NCI-H82 treated with DMSO at 0.1 percent for 48 hours (cell line): ENCODE data around the gene SBK1.
"Not testable (repeated sequence)": the region's sequence is repeated elsewhere in the genome, so short reads cannot be mapped to it uniquely, and the experiment has no call there.

Experiments
- DNase-seq: peaks from one replicate; lab custom pipeline; 2025; ENCODE audit not compliant: unreplicated experiment; lab: John Stamatoyannopoulos, UW

Gene SBK1

DNA sequence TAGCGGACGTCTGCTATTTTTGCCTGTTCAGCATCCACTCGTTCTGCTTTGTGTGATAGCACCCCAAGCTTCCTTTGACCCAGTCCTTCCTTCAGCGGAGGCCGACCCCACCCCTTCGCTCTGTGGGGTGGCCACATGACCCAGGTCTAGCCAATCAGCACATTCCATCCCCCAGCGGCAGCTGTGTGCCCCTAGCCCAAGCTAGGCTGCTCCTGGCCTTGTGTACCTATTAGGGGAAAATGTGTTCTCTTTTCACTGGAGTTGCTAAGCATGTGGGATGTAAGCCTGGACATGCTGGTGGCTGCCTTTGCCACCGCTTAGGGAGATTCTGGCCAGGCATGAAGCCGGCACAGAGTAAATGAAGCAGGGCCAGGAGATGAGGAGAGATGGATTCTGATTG lies 37.9 kb downstream of the SBK1 start:
- peak; percentile 10 for DNase-seq

DNA sequence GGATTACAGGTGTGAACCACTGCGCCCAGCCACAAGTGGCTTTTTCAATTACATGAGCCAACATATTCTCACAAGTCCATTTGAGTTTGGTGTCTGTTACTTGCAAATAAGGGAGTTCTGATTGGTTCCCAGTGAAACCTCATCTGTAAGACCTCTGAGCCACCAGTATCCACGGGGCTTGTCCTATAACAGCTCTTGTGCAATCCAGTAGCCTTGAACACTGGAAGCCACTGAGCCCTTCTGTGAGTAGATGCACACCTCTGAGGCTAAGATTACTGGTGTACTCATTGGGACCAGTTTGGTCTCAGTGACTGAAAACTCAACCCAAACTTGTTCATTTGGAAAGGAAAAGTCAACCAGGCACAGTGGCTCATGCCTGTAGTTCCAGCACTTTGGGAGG lies 38.7 kb downstream of the SBK1 start:
- DNase-seq = not testable (repeated sequence)

DNA sequence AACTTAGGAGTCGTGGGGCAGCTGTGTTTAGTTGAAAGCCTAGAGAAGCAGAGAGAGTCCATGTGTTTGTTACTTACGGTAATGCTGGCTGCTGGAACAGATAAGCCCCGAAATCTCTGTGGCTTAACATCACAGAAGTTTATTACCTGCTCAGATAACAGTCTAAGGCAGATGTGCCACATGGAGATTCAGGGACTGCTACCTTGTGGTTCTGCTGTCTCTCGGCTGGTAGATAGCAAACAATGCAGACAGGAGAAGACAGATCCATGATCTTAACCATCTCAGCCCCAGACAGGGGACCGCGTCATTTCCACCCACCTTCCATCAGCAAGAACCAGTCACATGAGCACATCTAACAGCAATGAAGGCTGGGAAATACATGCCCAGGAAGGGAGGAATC lies 40.3 kb downstream of the SBK1 start:
- DNase-seq = not testable (repeated sequence)

DNA sequence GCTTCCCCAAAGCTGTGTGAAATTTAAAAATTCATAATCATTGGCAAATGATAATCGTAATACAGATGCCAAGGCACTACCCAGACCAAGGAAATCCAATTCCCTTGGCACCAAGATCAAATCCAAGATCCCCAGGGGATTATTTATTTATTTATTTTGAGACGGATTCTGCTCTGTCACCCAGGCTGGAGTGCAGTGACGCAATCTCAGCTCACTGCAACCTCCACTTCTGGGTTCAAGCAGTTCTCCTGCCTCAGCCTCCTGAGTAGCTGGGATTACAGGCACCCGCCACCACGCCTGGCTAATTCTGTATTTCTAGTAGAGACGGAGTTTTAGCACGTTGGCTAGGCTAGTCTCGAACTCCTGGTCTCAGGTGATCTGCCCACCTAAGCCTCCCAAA lies 43.4 kb downstream of the SBK1 start:
- not testable (repeated sequence) for DNase-seq

DNA sequence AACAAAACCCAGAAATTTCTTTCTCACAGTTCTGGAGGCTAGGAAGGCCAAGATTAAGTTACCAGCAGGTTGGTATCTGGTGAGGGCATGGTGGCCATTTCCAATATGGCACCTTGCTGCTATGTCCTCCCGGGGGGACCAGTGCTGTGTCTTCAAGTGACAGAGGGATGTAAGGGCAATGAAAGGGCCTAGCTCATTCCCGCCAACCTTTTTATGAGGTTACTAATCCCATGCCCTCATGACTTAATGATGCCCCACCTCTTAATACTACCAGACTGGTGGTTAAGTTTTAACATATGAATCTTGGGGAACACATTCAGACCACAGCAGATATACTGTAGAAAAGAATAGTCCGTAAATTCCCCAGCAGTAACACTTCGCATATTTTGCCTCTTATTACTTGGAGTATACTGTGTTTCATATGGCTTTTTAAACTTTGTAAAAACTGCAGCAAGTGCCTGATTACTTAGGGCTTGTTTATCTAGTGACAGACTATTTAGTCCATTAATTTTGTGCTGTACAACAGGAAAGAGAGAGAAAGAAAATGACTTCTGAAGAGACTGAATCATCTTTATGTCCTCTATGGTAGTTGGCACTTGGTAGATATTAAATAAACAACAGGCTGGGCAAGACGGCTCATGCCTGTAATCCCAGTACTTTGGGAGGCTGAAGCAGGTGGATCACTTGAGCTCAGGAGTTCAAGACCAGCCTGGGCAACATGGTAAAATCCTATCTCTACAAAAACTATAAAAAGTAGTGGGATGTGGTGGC lies 44.8 kb downstream of the SBK1 start:
- DNase-seq = not testable (repeated sequence)

DNA sequence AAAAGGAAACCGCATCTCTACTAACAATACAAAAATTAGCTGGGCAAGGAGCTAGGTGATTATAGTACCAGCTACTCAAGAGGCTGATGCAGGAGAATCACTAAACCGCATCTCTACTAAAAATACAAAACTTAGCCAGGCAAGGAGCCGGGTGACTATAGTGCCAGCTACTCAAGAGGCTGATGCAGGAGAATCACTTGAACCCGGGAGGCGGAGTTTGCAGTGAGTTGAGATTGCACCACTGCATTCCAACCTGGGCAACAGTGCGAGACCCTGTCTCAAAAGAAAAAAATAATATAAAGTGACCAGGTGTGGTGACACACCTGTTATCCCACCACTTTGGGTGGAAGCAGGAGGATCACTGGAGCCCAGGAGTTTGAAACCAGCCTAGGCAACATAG lies 45.9 kb downstream of the SBK1 start:
- not testable (repeated sequence) for DNase-seq

DNA sequence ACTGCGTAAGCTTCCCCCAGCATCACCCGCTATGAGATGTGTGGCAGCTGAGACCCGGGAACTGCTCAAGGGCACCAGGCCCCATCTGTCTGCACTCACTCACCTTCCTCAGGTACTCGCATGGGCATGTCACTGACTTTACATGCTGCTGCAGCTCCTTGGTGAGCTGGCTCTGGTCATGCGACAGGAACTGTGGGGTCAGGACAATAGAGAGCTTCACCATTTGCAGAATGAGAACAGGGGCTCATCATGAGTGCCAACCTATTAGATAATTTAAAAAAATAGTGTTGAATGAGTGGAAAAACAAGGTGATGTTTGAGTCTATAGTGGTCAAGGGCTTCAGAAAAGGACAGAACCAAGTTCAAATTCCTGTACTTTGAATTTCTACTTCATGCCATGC lies 70.3 kb downstream of the SBK1 start:
- DNase-seq = not testable (repeated sequence)

DNA sequence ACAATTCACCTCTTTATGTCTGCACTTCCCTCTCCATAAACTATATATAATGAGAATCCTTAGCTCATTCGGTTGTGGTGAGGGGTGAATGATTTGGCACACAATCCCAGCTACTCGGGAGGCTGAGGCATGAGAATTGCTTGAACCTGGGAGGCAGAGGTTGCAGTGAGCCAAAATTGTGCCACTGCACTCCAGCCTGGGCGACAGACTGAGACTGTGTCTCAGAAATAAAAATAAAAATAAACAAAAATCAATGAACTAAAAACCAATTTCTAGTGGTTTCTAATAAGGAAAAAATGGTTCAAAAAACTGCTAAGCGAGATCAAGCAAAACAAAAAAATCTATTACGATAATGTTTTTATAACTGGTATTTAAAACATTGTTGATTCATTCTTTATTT lies 71.1 kb downstream of the SBK1 start, which contains the start of gene NPIPB6:
Gene NPIPB6, minus strand, starts transcription at position 101 of the 400 bp plus-strand sequence. CDS start 686 bp downstream, outside the sequence.
- DNase-seq = not testable (repeated sequence)

DNA sequence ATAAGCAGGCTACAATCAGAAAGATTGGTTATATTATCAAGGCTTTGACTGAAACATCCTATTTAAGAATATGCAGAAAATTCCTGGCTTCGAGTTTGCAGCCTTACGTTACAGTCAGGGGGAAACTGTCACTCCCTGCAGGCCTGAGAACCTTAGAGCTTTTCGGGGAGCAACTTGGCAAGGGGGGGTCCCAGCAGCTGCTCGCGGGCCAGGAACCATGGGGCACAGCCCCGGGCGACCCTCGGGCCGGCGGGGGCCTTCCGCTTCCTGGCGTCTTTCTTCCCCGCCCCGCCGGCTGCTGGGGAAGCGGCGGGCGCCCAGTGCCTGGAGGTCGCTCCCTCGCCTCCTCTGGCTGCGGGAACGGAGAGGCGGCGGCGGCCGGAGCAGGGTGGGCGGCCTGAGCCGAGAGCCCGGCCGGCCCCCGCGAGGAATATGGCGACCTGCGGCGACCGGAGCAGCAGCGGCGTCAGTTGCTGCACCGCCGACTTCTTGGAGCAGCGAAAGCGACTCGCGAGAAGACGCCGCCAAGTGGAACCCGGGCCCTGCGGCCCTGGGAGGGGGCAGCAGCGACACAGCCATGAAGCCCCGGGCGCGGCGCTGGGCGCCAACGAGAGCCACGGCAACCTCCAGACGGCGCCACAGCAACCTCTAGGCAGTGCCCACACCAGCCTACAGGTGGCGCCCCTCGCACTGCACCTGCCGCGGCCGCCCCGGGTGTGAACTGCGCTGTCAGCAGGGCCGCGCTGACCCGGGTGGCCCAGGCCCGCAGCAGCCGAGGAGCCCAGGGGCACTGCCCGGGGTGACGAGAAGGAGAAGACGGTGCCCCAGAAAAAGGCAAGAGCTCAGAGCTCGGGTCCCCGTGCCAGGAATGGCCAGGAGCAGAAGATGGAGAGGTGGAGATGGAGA lies 72.2 kb downstream of the SBK1 start:
- not testable (repeated sequence) for DNase-seq

DNA sequence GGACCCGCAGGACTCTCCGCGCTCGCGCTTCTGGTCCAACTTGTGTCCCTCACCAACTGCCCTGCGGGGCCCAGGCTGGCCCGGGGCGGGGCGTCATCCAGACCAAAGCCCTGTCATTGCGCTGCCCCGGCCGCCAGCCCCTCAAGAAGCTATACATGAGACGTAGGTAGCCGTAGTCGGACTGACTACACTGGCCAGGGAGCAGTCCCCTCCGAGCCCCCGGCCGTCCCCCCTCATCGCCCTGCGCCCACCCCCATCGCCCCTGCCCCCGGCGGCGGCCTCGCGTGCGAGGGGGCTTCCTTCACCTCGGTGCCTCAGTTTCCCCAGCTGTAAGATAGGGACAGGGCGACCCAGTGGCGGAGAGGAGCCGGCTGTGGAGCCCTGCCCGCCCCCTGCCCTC lies 75.6 kb downstream of the SBK1 start:
- not testable (repeated sequence) for DNase-seq
